ENCODE measurements around the gene FAM222A. TPM values are rescaled to one million over a fixed set of nuclear protein-coding genes. Genes with fewer than 3 reads are reported as not detected.

Gene FAM222A
- total and polyA plus RNA-seq, 9 donors = 4.7 to 9.3 (median 5.9) TPM

DNA sequence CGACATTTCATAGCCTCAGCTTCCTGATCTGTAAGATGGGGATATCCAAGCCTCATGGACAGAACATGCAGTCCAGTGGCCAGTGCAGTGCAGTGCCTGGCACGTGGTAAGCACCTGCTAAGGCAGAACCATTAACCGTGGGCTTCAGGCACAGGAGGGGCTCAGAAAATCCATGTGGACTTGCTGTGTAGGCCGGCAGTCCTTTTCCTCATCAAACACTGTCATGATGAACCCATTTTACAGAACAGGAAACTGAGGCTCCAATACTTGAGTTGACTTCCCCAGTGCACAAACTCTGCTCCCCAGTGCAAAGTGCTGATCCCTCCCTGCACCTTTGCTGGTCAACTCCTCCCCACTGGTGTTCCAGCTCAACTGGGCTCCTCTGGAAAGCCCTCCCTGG, 101.6 kb downstream of the FAM222A start:
- no peaks in the 10 kb centered on the region for H3K27me3 ChIP-seq (ENCODE audit: control insufficient read depth, insufficient read depth, low read length)
- WGBS (ENCODE audit: insufficient coverage) = 100% methylated on average over 4 of the region's 4 CpGs
- H3K9me3 ChIP-seq (replicated peaks; ENCODE audit: control insufficient read depth, low read depth, low read length) = no peaks in the 10 kb centered on the region
- H3K4me1 ChIP-seq (ENCODE audit: control insufficient read depth, insufficient read depth, low read length) = no peaks in the 10 kb centered on the region
- no peak overlapping the region for H3K27ac ChIP-seq (ENCODE audit: low read length)
- DNase-seq = no peak
- H3K36me3 ChIP-seq (ENCODE audit: control insufficient read depth, insufficient read depth, low read length) = no peaks in the 10 kb centered on the region
- H3K4me3 ChIP-seq (ENCODE audit: low read length) = no peak overlapping the region

DNA sequence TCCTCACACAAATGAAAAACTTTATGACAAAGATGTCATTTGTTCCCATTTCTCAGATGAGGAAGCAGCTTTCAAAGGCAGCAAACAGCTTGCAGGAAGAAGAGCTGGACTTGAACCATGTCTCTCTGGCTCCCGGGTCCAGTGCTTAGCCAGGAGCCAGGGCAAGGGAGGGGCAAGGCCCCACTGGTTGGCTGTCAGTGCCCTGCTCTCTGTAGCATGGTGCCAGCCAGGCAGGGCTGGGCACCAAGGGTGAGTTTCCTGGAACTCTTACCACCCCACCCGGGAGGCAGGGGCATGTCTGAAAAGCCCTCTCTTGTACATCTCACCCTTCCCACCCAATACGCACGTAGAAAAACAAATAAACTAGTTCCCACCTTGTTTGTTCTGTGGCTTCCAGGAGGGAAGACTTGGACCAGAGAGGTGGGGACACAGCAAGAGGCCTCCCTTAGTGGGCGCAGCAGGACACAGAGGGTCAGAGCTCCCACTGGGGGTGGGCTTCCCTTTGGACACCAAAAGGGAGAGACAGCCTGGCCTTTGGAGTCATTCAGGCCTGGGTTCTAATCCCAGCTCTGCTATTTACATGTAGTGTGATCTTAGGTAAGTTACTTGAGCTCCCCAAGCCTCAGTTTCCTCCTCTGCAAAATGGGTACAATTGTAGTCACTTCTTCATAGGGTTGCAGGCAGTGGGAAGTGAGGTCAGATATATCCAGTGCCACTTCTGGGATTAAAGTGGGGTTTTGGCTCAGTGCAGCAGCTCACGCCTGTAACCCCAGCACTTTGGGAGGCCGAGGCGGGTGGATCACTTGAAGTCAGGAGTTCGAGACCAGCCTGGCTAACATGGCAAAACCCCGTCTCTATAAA, 102.4 kb downstream of the FAM222A start:
- Histone ChIP-seq H3K36me3 (ENCODE audit: control insufficient read depth, insufficient read depth, low read length) (no peaks in the 10 kb centered on the region), H3K9me3 (replicated peaks; ENCODE audit: control insufficient read depth, low read depth, low read length) (no peaks in the 10 kb centered on the region), H3K4me1 (ENCODE audit: control insufficient read depth, insufficient read depth, low read length) (no peaks in the 10 kb centered on the region), H3K27ac (ENCODE audit: low read length) (no peak overlapping the region), H3K27me3 (ENCODE audit: control insufficient read depth, insufficient read depth, low read length) (no peaks in the 10 kb centered on the region), H3K4me3 (ENCODE audit: low read length) (no peak overlapping the region)
- WGBS (ENCODE audit: insufficient coverage) = 71% methylated on average over 4 of the region's 10 CpGs
- no peak for DNase-seq

DNA sequence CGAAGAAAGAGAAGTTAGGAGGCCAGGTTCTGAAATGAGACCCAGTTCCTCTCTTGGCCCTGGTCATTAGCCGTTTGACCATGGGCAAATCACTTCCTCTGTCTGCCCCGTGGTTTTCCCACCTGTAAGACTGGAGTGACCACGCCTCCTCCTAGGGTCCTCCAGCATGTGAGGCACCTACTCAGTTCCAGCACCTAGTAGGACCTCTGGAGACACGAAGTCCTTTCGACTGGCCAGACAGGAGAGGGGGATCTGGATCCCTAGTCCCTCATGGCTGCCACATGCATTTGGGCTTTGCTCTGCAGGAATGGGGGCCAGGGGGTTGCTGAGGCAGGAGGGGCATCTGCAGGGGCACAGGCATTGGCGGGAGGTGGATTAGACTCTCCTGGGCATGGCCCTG, 103.2 kb downstream of the FAM222A start:
- Histone ChIP-seq H3K27me3 (ENCODE audit: control insufficient read depth, insufficient read depth, low read length) (no peaks in the 10 kb centered on the region), H3K4me3 (ENCODE audit: low read length) (no peak overlapping the region), H3K27ac (ENCODE audit: low read length) (no peak overlapping the region), H3K9me3 (replicated peaks; ENCODE audit: control insufficient read depth, low read depth, low read length) (no peaks in the 10 kb centered on the region), H3K36me3 (ENCODE audit: control insufficient read depth, insufficient read depth, low read length) (no peaks in the 10 kb centered on the region), H3K4me1 (ENCODE audit: control insufficient read depth, insufficient read depth, low read length) (no peaks in the 10 kb centered on the region)
- no peak for DNase-seq
- 80% methylated on average over 4 of the region's 7 CpGs for WGBS (ENCODE audit: insufficient coverage)

DNA sequence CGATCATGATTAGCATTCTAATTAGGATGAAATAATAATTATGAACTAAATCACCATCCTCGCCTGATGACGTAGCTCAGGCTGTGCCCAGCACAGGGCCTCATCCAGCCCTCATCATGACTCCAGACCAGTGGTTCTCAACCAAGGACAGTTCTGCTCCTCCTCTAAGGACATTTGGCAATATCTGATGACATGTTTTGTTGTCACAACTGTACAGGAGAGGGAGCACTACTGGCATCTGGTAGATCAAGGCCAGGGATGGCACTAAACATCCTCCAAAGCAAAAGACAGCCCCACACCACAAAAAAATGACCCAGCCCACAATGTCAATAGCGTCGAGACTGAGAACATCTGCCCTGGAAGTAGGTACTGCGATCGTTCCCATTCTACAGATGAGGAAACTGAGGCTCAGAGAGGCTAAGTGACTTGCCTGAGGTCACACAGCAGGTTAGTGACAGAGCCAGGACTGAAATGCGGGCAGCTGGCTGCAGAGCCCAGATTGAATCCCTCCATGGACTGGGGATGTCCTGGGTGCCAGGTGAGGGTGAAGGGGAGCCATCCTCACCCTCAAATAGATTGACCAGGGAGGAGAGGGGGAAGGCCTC, 104.1 kb downstream of the FAM222A start:
- Histone ChIP-seq H3K4me3 (ENCODE audit: low read length) (no peak overlapping the region), H3K27ac (ENCODE audit: low read length) (no peak overlapping the region), H3K9me3 (replicated peaks; ENCODE audit: control insufficient read depth, low read depth, low read length) (no peaks in the 10 kb centered on the region), H3K4me1 (ENCODE audit: control insufficient read depth, insufficient read depth, low read length) (no peaks in the 10 kb centered on the region), H3K36me3 (ENCODE audit: control insufficient read depth, insufficient read depth, low read length) (no peaks in the 10 kb centered on the region), H3K27me3 (ENCODE audit: control insufficient read depth, insufficient read depth, low read length) (no peaks in the 10 kb centered on the region)
- 89% methylated on average over 5 of the region's 8 CpGs for WGBS (ENCODE audit: insufficient coverage)
- DNase-seq = no peak

DNA sequence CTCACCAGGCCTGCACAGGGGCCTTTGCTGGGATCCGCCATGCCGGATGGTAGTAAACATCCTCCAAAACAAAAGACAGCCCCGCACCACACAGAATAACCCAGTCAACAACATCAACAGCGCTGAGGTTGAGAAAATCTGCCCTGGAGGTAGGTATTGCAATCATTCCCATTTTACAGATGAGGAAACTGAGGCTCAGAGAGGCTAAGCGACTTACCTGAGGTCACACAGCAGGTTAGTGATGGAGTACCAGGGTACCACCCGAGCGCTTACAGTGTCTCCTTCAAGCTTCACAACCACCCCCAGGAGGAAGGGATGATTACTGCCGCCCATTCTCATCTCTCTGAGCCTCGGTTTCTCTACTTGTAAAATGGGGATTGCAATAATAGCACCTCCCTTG, 104.6 kb downstream of the FAM222A start:
- DNase-seq = no peak
- no peak overlapping the region for H3K27ac ChIP-seq (ENCODE audit: low read length)
- H3K4me3 ChIP-seq (ENCODE audit: low read length) = no peak overlapping the region
- no peaks in the 10 kb centered on the region for H3K27me3 ChIP-seq (ENCODE audit: control insufficient read depth, insufficient read depth, low read length)
- no CpG with 5 or more reads among the region's 9 CpGs for WGBS (ENCODE audit: insufficient coverage)
- H3K4me1 ChIP-seq (ENCODE audit: control insufficient read depth, insufficient read depth, low read length) = no peaks in the 10 kb centered on the region
- H3K36me3 ChIP-seq (ENCODE audit: control insufficient read depth, insufficient read depth, low read length) = no peaks in the 10 kb centered on the region
- no peaks in the 10 kb centered on the region for H3K9me3 ChIP-seq (replicated peaks; ENCODE audit: control insufficient read depth, low read depth, low read length)

DNA sequence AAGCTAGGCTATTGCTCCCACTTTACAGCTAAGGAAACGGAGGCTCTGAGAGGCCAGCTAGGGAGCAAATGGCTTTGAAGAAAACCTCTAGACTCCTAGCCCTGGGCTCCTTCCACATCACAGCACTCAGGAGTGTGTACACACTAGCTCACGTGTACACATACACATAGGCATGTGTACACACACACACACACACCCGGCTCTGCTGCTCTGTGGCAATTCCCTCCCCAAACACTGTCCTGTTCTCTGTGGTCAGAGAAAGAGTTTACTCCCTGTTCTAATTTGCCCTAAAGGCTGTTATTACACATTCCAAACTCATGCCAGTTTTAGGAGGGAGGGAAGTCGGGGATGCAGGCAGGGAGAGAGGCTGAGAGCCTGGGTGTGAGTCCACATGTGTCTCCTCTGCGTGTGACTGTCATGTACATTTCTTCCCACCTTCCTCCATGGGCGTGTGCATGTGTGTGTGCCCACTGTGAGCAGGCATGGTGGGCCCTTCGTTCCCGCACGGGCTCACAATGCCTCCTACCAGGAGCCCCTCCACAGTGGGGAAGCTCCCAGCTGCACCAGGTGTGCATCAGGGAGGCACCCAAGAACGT, 105.4 kb downstream of the FAM222A start:
- no peaks in the 10 kb centered on the region for H3K9me3 ChIP-seq (replicated peaks; ENCODE audit: control insufficient read depth, low read depth, low read length)
- no peaks in the 10 kb centered on the region for H3K4me1 ChIP-seq (ENCODE audit: control insufficient read depth, insufficient read depth, low read length)
- H3K36me3 ChIP-seq (ENCODE audit: control insufficient read depth, insufficient read depth, low read length) = no peaks in the 10 kb centered on the region
- no peak overlapping the region for H3K27ac ChIP-seq (ENCODE audit: low read length)
- 70% methylated on average over 4 of the region's 10 CpGs for WGBS (ENCODE audit: insufficient coverage)
- no peaks in the 10 kb centered on the region for H3K27me3 ChIP-seq (ENCODE audit: control insufficient read depth, insufficient read depth, low read length)
- no peak overlapping the region for H3K4me3 ChIP-seq (ENCODE audit: low read length)
- DNase-seq = no peak

Other genes with a start within 250 kb of the FAM222A start
- gene KCTD10, start 236.5 kb upstream of the FAM222A start, total RNA-seq = 10.0 TPM
- gene KCTD10, start 236.5 kb upstream of the FAM222A start, polyA plus RNA-seq (ENCODE audit: insufficient read depth in 1 of 8, insufficient read length in 8 of 8, low replicate concordance in 1 of 8) = 10 to 100 TPM; 25.4 to 35.8 (median 28.2) TPM
- gene UBE3B, start 236.2 kb upstream of the FAM222A start, total RNA-seq = 19.4 TPM
- 10 to 100 TPM; 19.6 to 28.0 (median 22.0) TPM for gene UBE3B, start 236.2 kb upstream of the FAM222A start, polyA plus RNA-seq (ENCODE audit: insufficient read depth in 1 of 8, insufficient read length in 8 of 8, low replicate concordance in 1 of 8)
- gene MMAB, start 140.3 kb upstream of the FAM222A start, total RNA-seq = 36.4 TPM
- 10 to 100 TPM; 23.1 to 33.0 (median 28.2) TPM for gene MMAB, start 140.3 kb upstream of the FAM222A start, polyA plus RNA-seq (ENCODE audit: insufficient read depth in 1 of 8, insufficient read length in 8 of 8, low replicate concordance in 1 of 8)
- 15.0 TPM for gene MVK, start 140.0 kb upstream of the FAM222A start, total RNA-seq
- gene MVK, start 140.0 kb upstream of the FAM222A start, polyA plus RNA-seq (ENCODE audit: insufficient read depth in 1 of 8, insufficient read length in 8 of 8, low replicate concordance in 1 of 8) = 10 to 100 TPM; 12.6 to 18.4 (median 16.7) TPM
- gene TRPV4, start 119.6 kb downstream of the FAM222A start, total RNA-seq = 0.13 TPM
- gene TRPV4, start 119.6 kb downstream of the FAM222A start, polyA plus RNA-seq (ENCODE audit: insufficient read depth in 1 of 8, insufficient read length in 8 of 8, low replicate concordance in 1 of 8) = 1 to 10 TPM in 4 of 8 donors, under 1 TPM in 4; 0.63 to 3.3 (median 1.0) TPM
- 22.4 TPM for gene GLTP, start 166.7 kb downstream of the FAM222A start, total RNA-seq
- 10 to 100 TPM; 17.9 to 34.2 (median 21.9) TPM for gene GLTP, start 166.7 kb downstream of the FAM222A start, polyA plus RNA-seq (ENCODE audit: insufficient read depth in 1 of 8, insufficient read length in 8 of 8, low replicate concordance in 1 of 8)
- 9.9 TPM for gene TCHP, start 186.4 kb downstream of the FAM222A start, total RNA-seq
- gene TCHP, start 186.4 kb downstream of the FAM222A start, polyA plus RNA-seq (ENCODE audit: insufficient read depth in 1 of 8, insufficient read length in 8 of 8, low replicate concordance in 1 of 8) = 10 to 100 TPM; 21.0 to 27.0 (median 24.0) TPM